SK-N-MC (cell line): Measurements from ENCODE around the gene SORBS1.

Source experiments
- EZH2 ChIP-seq: fragments of 200-600 bp; sonication (generic); IDR thresholded peaks from one replicate; pipeline ENCODE4 v1.6.1; 2017; ENCODE audit warnings: antibody characterized with exemption
- FOXP2 ChIP-seq: optimal IDR thresholded peaks from 2 replicates; pipeline ENCODE3; 2011; ENCODE audit warnings: mild to moderate bottlenecking, moderate library complexity; ENCODE audit not compliant: insufficient read depth; ENCODE audit errors: extremely low read length, control extremely low read depth
- POLR2AphosphoS5 ChIP-seq: IDR thresholded peaks from 2 replicates; pipeline ENCODE4 v1.6.1; 2012; ENCODE audit warnings: mild to moderate bottlenecking, low read depth, low read length, borderline replicate concordance

DNA sequence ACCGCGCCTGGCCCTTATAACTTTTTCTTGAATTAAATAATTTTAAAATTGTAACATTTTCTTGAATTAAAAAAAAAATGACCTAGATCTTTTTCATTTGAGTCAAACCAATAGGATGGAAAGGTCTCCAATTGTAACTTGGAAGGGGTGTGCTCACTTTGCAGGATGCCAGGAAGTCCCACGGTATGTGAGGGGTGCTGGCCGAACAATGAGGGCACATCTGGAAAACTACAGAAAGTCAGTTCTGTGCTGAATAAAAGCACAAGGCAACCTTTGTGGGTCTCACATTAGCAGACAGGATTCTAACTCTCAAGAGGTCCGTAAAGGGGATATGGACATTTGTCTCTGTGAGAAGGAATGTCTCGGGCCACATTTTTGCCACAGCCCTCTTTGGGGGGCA is 217.6 kb downstream of the SORBS1 start:
- TF ChIP-seq POLR2AphosphoS5, result no peak
- TF ChIP-seq EZH2, result no peak
- TF ChIP-seq FOXP2, result no peak
